Measurements from ENCODE around the gene ZMYM3. TPM values are rescaled to one million over a fixed set of nuclear protein-coding genes. Genes with fewer than 3 reads are reported as not detected.

Gene ZMYM3
- polyA plus RNA-seq, 1 donor (not counting 4 experiments of a cell fraction or from before 2014, with no cell fraction given), result 7.7 TPM

- no peaks in the 10 kb centered on the region for H3K27me3 ChIP-seq (ENCODE audit: control insufficient read depth, extremely low read depth, insufficient read depth, low read length)
- peaks cover 3% of the 10 kb centered on the region for H3K79me2 ChIP-seq (ENCODE audit: control insufficient read depth, insufficient read depth, low read length)
- H4K20me1 ChIP-seq (ENCODE audit: control insufficient read depth, extremely low read depth, insufficient read depth, low read length), result no peaks in the 10 kb centered on the region
- dilution Hi-C loops (cut with MboI; ENCODE audit: extremely low pct_ligation_motif_present, low sequenced_read_pairs), result no loop called here
- H3K9ac ChIP-seq (ENCODE audit: control insufficient read depth, extremely low read depth, insufficient read depth, low read length), result no peak overlapping the region
- TF ChIP-seq, protein P1, sequence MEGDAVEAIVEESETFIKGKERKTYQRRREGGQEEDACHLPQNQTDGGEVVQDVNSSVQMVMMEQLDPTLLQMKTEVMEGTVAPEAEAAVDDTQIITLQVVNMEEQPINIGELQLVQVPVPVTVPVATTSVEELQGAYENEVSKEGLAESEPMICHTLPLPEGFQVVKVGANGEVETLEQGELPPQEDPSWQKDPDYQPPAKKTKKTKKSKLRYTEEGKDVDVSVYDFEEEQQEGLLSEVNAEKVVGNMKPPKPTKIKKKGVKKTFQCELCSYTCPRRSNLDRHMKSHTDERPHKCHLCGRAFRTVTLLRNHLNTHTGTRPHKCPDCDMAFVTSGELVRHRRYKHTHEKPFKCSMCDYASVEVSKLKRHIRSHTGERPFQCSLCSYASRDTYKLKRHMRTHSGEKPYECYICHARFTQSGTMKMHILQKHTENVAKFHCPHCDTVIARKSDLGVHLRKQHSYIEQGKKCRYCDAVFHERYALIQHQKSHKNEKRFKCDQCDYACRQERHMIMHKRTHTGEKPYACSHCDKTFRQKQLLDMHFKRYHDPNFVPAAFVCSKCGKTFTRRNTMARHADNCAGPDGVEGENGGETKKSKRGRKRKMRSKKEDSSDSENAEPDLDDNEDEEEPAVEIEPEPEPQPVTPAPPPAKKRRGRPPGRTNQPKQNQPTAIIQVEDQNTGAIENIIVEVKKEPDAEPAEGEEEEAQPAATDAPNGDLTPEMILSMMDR (optimal IDR thresholded peaks at IDR 0.05 in 1 of 3, IDR thresholded peaks at IDR 0.05 in 1 of 3, conservative IDR thresholded peaks at IDR 0.05 in 1 of 3; ENCODE audit: extremely low read depth in 1 of 3, insufficient read depth in 2 of 3, low read length in 3 of 3), result no peak
- no peak for TF ChIP-seq EZH2 (IDR thresholded peaks at IDR 0.05; ENCODE audit: low read length)
- no peak overlapping the region for H3K4me2 ChIP-seq (ENCODE audit: control insufficient read depth, extremely low read depth, insufficient read depth, low read depth, low read length)
- H3K9me3 ChIP-seq (ENCODE audit: control insufficient read depth, low read depth, low read length), result no peaks in the 10 kb centered on the region
- H3K4me3 ChIP-seq (ENCODE audit: control insufficient read depth in 2 of 3, extremely low read depth in 1 of 3, insufficient read depth in 2 of 3, low read depth in 1 of 3, low read length in 3 of 3), result no peak overlapping the region
- DNase-seq (ENCODE audit: low read depth, low spot score) (no peak), FAIRE-seq (no peak)
- H2AFZ ChIP-seq (ENCODE audit: control insufficient read depth, low read length), result no peak overlapping the region
- H3K36me3 ChIP-seq (ENCODE audit: control insufficient read depth in 2 of 2, extremely low read depth in 1 of 2, insufficient read depth in 2 of 2, low read length in 2 of 2), result peaks cover 0 to 2% of the 10 kb centered on the region in 2 experiments
- H3K9me1 ChIP-seq (ENCODE audit: control insufficient read depth, extremely low read depth, insufficient read depth, low read length), result no peaks in the 10 kb centered on the region
- peaks cover 2% of the 10 kb centered on the region for H3K4me1 ChIP-seq (ENCODE audit: control insufficient read depth, extremely low read depth, insufficient read depth, low read length)
- no peak overlapping the region for H3K27ac ChIP-seq (ENCODE audit: control insufficient read depth, insufficient read depth, low read length)
Observed at GRCh38 chrX:71252221-71252620, 1.7 kb downstream of the ZMYM3 start.

DNA sequence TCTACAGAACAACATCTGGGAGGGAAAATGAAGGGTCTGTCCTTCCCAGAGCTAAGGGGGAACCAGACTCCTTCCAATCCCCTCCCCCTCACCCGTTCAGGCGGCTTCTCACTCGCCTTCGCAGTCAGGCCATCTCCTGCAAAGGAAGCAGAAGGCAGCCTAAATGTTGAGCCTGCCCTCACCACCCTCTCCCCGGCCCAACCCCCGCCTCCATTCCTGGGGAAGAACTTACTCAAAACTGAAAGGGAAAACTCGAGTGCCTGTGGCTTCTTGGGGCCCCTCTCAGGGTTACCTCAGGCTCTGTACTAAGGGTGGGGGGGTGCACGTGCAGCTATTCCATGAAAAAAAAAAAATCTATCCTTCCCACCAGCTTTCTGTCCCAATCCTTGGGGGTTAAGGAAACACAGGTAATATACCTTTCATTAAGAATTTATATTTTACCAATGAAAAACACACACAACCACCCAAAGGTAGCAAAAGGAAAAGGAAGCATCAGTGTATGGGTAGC, 2.4 kb downstream of the ZMYM3 start:
- DNase-seq (ENCODE audit: low read depth, low spot score), result no peak
- FAIRE-seq, result no peak
- Histone ChIP-seq H2AFZ (ENCODE audit: control insufficient read depth, low read length) (no peak overlapping the region), H3K27ac (ENCODE audit: control insufficient read depth, insufficient read depth, low read length) (no peak overlapping the region), H3K27me3 (ENCODE audit: control insufficient read depth, extremely low read depth, insufficient read depth, low read length) (no peaks in the 10 kb centered on the region), H3K9me1 (ENCODE audit: control insufficient read depth, extremely low read depth, insufficient read depth, low read length) (no peaks in the 10 kb centered on the region), H3K79me2 (ENCODE audit: control insufficient read depth, insufficient read depth, low read length) (peaks cover 3% of the 10 kb centered on the region), H3K4me3 (ENCODE audit: control insufficient read depth in 2 of 3, extremely low read depth in 1 of 3, insufficient read depth in 2 of 3, low read depth in 1 of 3, low read length in 3 of 3) (no peak overlapping the region), H3K4me2 (ENCODE audit: control insufficient read depth, extremely low read depth, insufficient read depth, low read depth, low read length) (no peak overlapping the region), H4K20me1 (ENCODE audit: control insufficient read depth, extremely low read depth, insufficient read depth, low read length) (no peaks in the 10 kb centered on the region), H3K4me1 (ENCODE audit: control insufficient read depth, extremely low read depth, insufficient read depth, low read length) (peaks cover 2% of the 10 kb centered on the region), H3K9me3 (ENCODE audit: control insufficient read depth, low read depth, low read length) (no peaks in the 10 kb centered on the region), H3K36me3 (ENCODE audit: control insufficient read depth in 2 of 2, extremely low read depth in 1 of 2, insufficient read depth in 2 of 2, low read length in 2 of 2) (peaks cover 0 to 2% of the 10 kb centered on the region in 2 experiments), H3K9ac (ENCODE audit: control insufficient read depth, extremely low read depth, insufficient read depth, low read length) (no peak overlapping the region)
- no peak for TF ChIP-seq EZH2 (IDR thresholded peaks at IDR 0.05; ENCODE audit: low read length)
- TF ChIP-seq, protein P1 (optimal IDR thresholded peaks at IDR 0.05 in 1 of 3, IDR thresholded peaks at IDR 0.05 in 1 of 3, conservative IDR thresholded peaks at IDR 0.05 in 1 of 3; ENCODE audit: extremely low read depth in 1 of 3, insufficient read depth in 2 of 3, low read length in 3 of 3), result no peak
- dilution Hi-C loops (cut with MboI; ENCODE audit: extremely low pct_ligation_motif_present, low sequenced_read_pairs), result no loop called here
